Testis (tissue), 3 donors: ENCODE data around the gene TTLL7. TPM values are rescaled to one million over a fixed set of nuclear protein-coding genes. Genes with fewer than 3 reads are reported as not detected.

Experiments
- DNase-seq: peaks from one replicate; pipeline ENCODE4 v3.0.0-alpha.2; 2019
- H3K27ac ChIP-seq, 2 donors: fragments of 200-600 bp; sonication (generic); one replicate each; pipeline ENCODE4 v1.5.1; 2019
- H3K27me3 ChIP-seq: fragments of 200-600 bp; sonication (generic); one replicate; pipeline ENCODE4 v1.5.1; 2019
- H3K36me3 ChIP-seq: fragments of 200-600 bp; sonication (generic); one replicate; pipeline ENCODE4 v1.5.1; 2017; ENCODE audit warnings: low read depth; ENCODE audit errors: missing control alignments
- H3K4me1 ChIP-seq: fragments of 200-600 bp; sonication (generic); one replicate; pipeline ENCODE4 v1.5.1; 2019
- H3K4me3 ChIP-seq, 2 donors: fragments of 200-600 bp; sonication (generic); one replicate each; pipeline ENCODE4 v1.5.1; 2017 to 2019
- H3K9me3 ChIP-seq: fragments of 200-600 bp; sonication (generic); one replicate; pipeline ENCODE4 v1.5.1; 2017
- CTCF ChIP-seq, 3 experiments: fragments of 450-650 bp in 2 of 3; fragments of 200-600 bp in 1 of 3; sonication (generic) in 1 of 3; IDR thresholded peaks; one replicate each; pipeline ENCODE4 v1.5.1; 2016 to 2019; ENCODE audit warnings: antibody characterized with exemption in 3 of 3, mild to moderate bottlenecking in 2 of 3, moderate library complexity in 1 of 3
- POLR2A ChIP-seq: fragments of 450-650 bp; IDR thresholded peaks from one replicate; pipeline ENCODE4 v1.6.1; 2017; ENCODE audit warnings: antibody characterized with exemption, mild to moderate bottlenecking, moderate library complexity
- WGBS, 2 donors: methylation state at CpG; one replicate each; pipeline ENCODE4 v1.1.5; 2018; 5-methylcytosine and 5-hydroxymethylcytosine counted together
- intact Hi-C: fragments of 100-400 bp; cut with DNase I; formaldehyde crosslinking; loops from one replicate; pipeline ENCODE4 v1.15.1; 2023; ENCODE audit warnings: low total_unique reads
- polyA plus RNA-seq: library from polyadenylated mRNA; stranded (reverse); fragments of 350-450 nt; fragmentation: Illumina TruSeq; extraction: RNeasy Lipid Tissue Mini Kit (QIAGEN cat#74804); gene quantifications from one replicate; pipeline ENCODE4 v1.2.3, GENCODE V29; 2014; ENCODE audit warnings: low read depth, low replicate concordance; ENCODE audit not compliant: insufficient read depth
- total RNA-seq, 2 donors: library from RNA; depleted of rRNA; stranded (reverse); fragments of >200 nt; gene quantifications; one replicate each; pipeline ENCODE4 v1.2.3, GENCODE V29; 2016

TTLL7 gene
- total and polyA plus RNA-seq, 3 donors from 2014 or later = 22.4 to 35.2 (median 28.6) TPM

- H3K9me3 ChIP-seq = no peaks in the 10 kb centered on the region
- intact Hi-C loops = no loop called here
- TF ChIP-seq CTCF (IDR thresholded peaks at IDR 0.05) = no peak
- no peak for TF ChIP-seq POLR2A
- no peak overlapping the region for H3K27ac ChIP-seq
- no peaks in the 10 kb centered on the region for H3K4me1 ChIP-seq
- no peak overlapping the region for H3K4me3 ChIP-seq
- H3K27me3 ChIP-seq = no peaks in the 10 kb centered on the region
- no peak for DNase-seq
- no peaks in the 10 kb centered on the region for H3K36me3 ChIP-seq
- 91 to 92% methylated on average over 3 of the region's 3 CpGs for WGBS, 2 donors
These were observed 176.7 kb downstream of the TTLL7 start for GRCh38 chr1:83822208-83822607.

GRCh38 chr1:83819436-83819835, 179.5 kb downstream of the TTLL7 start:
- no peaks in the 10 kb centered on the region for H3K9me3 ChIP-seq
- H3K4me3 ChIP-seq = no peak overlapping the region
- intact Hi-C loops = no loop called here
- no peaks in the 10 kb centered on the region for H3K27me3 ChIP-seq
- no peak for TF ChIP-seq POLR2A
- no peak for TF ChIP-seq CTCF (IDR thresholded peaks at IDR 0.05)
- 83 to 88% methylated on average over 1 of the region's 1 CpG for WGBS, 2 donors
- H3K36me3 ChIP-seq = no peaks in the 10 kb centered on the region
- no peak for DNase-seq
- H3K27ac ChIP-seq = no peak overlapping the region
- no peaks in the 10 kb centered on the region for H3K4me1 ChIP-seq

GRCh38 chr1:83818916-83819315, 180.0 kb downstream of the TTLL7 start:
- no peaks in the 10 kb centered on the region for H3K4me1 ChIP-seq
- no peak overlapping the region for H3K4me3 ChIP-seq
- H3K27me3 ChIP-seq = no peaks in the 10 kb centered on the region
- H3K9me3 ChIP-seq = no peaks in the 10 kb centered on the region
- TF ChIP-seq CTCF (IDR thresholded peaks at IDR 0.05) (no peak), POLR2A (no peak)
- WGBS, 2 donors = 71 to 83% methylated on average over 2 of the region's 2 CpGs
- DNase-seq = no peak
- intact Hi-C loops = no loop called here
- no peak overlapping the region for H3K27ac ChIP-seq
- no peaks in the 10 kb centered on the region for H3K36me3 ChIP-seq

- no peaks in the 10 kb centered on the region for H3K4me1 ChIP-seq
- H3K9me3 ChIP-seq = no peaks in the 10 kb centered on the region
- no peak for DNase-seq
- H3K36me3 ChIP-seq = no peaks in the 10 kb centered on the region
- no peak overlapping the region for H3K4me3 ChIP-seq
- WGBS, 2 donors = 64 to 80% methylated on average over 4 of the region's 4 CpGs
- no peaks in the 10 kb centered on the region for H3K27me3 ChIP-seq
- no peak overlapping the region for H3K27ac ChIP-seq
- intact Hi-C loops = no loop called here
- TF ChIP-seq CTCF (IDR thresholded peaks at IDR 0.05) (no peak), POLR2A (no peak)
These were observed 182.1 kb downstream of the TTLL7 start for GRCh38 chr1:83816836-83817235.

GRCh38 chr1:83815330-83815729, 183.6 kb downstream of the TTLL7 start:
- Histone ChIP-seq H3K9me3 (no peaks in the 10 kb centered on the region), H3K4me3 (no peak overlapping the region), H3K4me1 (no peaks in the 10 kb centered on the region), H3K27me3 (no peaks in the 10 kb centered on the region), H3K36me3 (no peaks in the 10 kb centered on the region), H3K27ac (no peak overlapping the region)
- intact Hi-C loops = no loop called here
- WGBS, 2 donors = 48 to 53% methylated on average over 1 of the region's 1 CpG
- DNase-seq = peak; percentile 17
- TF ChIP-seq CTCF (IDR thresholded peaks at IDR 0.05) (no peak), POLR2A (no peak)
